SK-N-SH (cell line): ENCODE measurements around the gene GNAS. TPM values are rescaled to one million over a fixed set of nuclear protein-coding genes. Genes with fewer than 3 reads are reported as not detected.

Experiments
- CTCF ChIA-PET: fragments of 300-600, 350-600 bp; formaldehyde crosslinking; extraction: SDS; loops from one replicate; lab custom pipeline; 2021; lab: Yijun Ruan, JAX
- POLR2A ChIA-PET: fragments of 350-600 bp; sonication (Branson Sonifier 250); formaldehyde crosslinking; extraction: SDS; loops from one replicate; lab custom pipeline; 2020; ENCODE audit warnings: antibody characterized with exemption, inconsistent platforms; lab: Yijun Ruan, JAX
- DNase-seq: peaks from one replicate; pipeline ENCODE4 v3.0.0; 2012
- H2AFZ ChIP-seq: fragments of 200-600 bp; sonication (generic); 2 replicates; pipeline ENCODE4 v1.8.1; 2016; ENCODE audit warnings: antibody characterized with exemption, mild to moderate bottlenecking, low read depth
- H3F3A ChIP-seq: fragments of 200-600 bp; sonication (generic); replicated peaks from 2 replicates; pipeline ENCODE3; 2016; ENCODE audit warnings: antibody characterized with exemption, mild to moderate bottlenecking; ENCODE audit not compliant: insufficient read depth
- H3K27ac ChIP-seq, 2 experiments: fragments of 200-500 bp in 1 of 2; fragments of 200-600 bp in 1 of 2; sonication (Bioruptor generic) in 1 of 2; sonication (generic), shearing (Covaris generic) in 1 of 2; 2 replicates each; pipeline versions ENCODE4 v1.5.1 to v1.6.1; 2014 to 2016; ENCODE audit warnings: low read depth in 2 of 2, inconsistent platforms in 1 of 2, low read length in 1 of 2, mild to moderate bottlenecking in 1 of 2, mixed read lengths in 1 of 2
- H3K27me3 ChIP-seq: fragments of 200-600 bp; sonication (generic), shearing (Covaris generic); 2 replicates; pipeline ENCODE4 v1.6.1; 2016; ENCODE audit warnings: mixed run types; ENCODE audit not compliant: insufficient read depth
- H3K36me3 ChIP-seq, 2 experiments: fragments of 200-500 bp in 1 of 2; fragments of 200-600 bp in 1 of 2; sonication (Bioruptor generic) in 1 of 2; sonication (generic) in 1 of 2; replicated peaks in 1 of 2; 2 replicates each; pipeline versions ENCODE3 to v1.5.1; 2014 to 2016; ENCODE audit warnings: low read length in 1 of 2, mild to moderate bottlenecking in 1 of 2; ENCODE audit not compliant: insufficient read depth in 2 of 2, control insufficient read depth in 1 of 2
- H3K4me1 ChIP-seq, 2 experiments: fragments of 200-500 bp in 1 of 2; fragments of 200-600 bp in 1 of 2; sonication (Bioruptor generic) in 1 of 2; sonication (generic), shearing (Covaris generic) in 1 of 2; 2 replicates each; pipeline versions ENCODE4 v1.5.1 to v1.6.1; 2014 to 2016; ENCODE audit warnings: low read depth in 1 of 2, low read length in 1 of 2, mixed run types in 1 of 2; ENCODE audit not compliant: insufficient read depth in 2 of 2, control insufficient read depth in 1 of 2
- H3K4me2 ChIP-seq: fragments of 200-600 bp; sonication (generic), shearing (Covaris generic); 2 replicates; pipeline ENCODE4 v1.6.1; 2017; ENCODE audit warnings: mixed run types
- H3K4me3 ChIP-seq, 2 experiments: fragments of 200-500 bp in 1 of 2; fragments of 200-600 bp in 1 of 2; sonication (Bioruptor generic) in 1 of 2; sonication (generic), shearing (Covaris generic) in 1 of 2; 2 replicates each; pipeline versions ENCODE4 v1.5.1 to v1.8.1; 2014 to 2016; ENCODE audit warnings: low read depth in 2 of 2, inconsistent platforms in 1 of 2, low read length in 1 of 2, mild to moderate bottlenecking in 1 of 2, mixed read lengths in 1 of 2, moderate library complexity in 1 of 2
- H3K79me2 ChIP-seq: fragments of 200-600 bp; sonication (generic); 2 replicates; pipeline ENCODE4 v1.8.1; 2017; ENCODE audit warnings: mild to moderate bottlenecking; ENCODE audit not compliant: insufficient read depth
- H3K9ac ChIP-seq: fragments of 200-600 bp; sonication (generic); 2 replicates; pipeline ENCODE4 v1.6.1; 2017; ENCODE audit warnings: mixed run types
- H3K9me2 ChIP-seq: fragments of 200-600 bp; sonication (generic); 2 replicates; pipeline ENCODE4 v1.6.1; 2017; ENCODE audit warnings: mixed run types
- H3K9me3 ChIP-seq: fragments of 200-600 bp; sonication (generic); 2 replicates; pipeline ENCODE4 v1.6.1; 2017; ENCODE audit warnings: mixed run types, mild to moderate bottlenecking, moderate library complexity
- H4K20me1 ChIP-seq: fragments of 200-600 bp; sonication (generic); 2 replicates; pipeline ENCODE4 v1.6.1; 2017; ENCODE audit warnings: mild to moderate bottlenecking, mixed run types; ENCODE audit not compliant: insufficient read depth
- CTCF ChIP-seq: fragments of 200-600 bp; sonication (generic); IDR thresholded peaks from 2 replicates; pipeline ENCODE4 v1.6.1; 2017; ENCODE audit warnings: antibody characterized with exemption, mild to moderate bottlenecking, moderate library complexity
- ELF1 ChIP-seq: IDR thresholded peaks from 2 replicates; pipeline ENCODE4 v1.4.0; 2012
- FOSL2 ChIP-seq: IDR thresholded peaks from 2 replicates; pipeline ENCODE4 v1.4.0; 2012; ENCODE audit warnings: low read depth, mild to moderate bottlenecking, moderate library complexity, borderline replicate concordance
- JUND ChIP-seq: IDR thresholded peaks from 2 replicates; pipeline ENCODE4 v1.4.0; 2012
- MEF2A ChIP-seq: IDR thresholded peaks from 2 replicates; pipeline ENCODE4 v1.4.0; 2012; ENCODE audit warnings: low read depth, borderline replicate concordance
- NRF1 ChIP-seq: IDR thresholded peaks from 2 replicates; pipeline ENCODE4 v1.6.1; 2012; ENCODE audit warnings: low read depth, mild to moderate bottlenecking, low read length
- PBX3 ChIP-seq: IDR thresholded peaks from 2 replicates; pipeline ENCODE4; 2012
- POLR2AphosphoS5 ChIP-seq: IDR thresholded peaks from 2 replicates; pipeline ENCODE4 v1.6.1; 2012; ENCODE audit warnings: low read depth, low read length
- REST ChIP-seq: IDR thresholded peaks from 2 replicates; pipeline ENCODE4 v1.6.1; 2012; ENCODE audit warnings: mild to moderate bottlenecking, low read depth, low read length, moderate library complexity
- RFX5 ChIP-seq: IDR thresholded peaks from 2 replicates; pipeline ENCODE4 v1.6.1; 2012; ENCODE audit warnings: mild to moderate bottlenecking, improper control_type of control experiment, low read length
- TAF1 ChIP-seq: IDR thresholded peaks from 2 replicates; pipeline ENCODE4 v1.6.1; 2012; ENCODE audit warnings: low read depth, mild to moderate bottlenecking, low read length, moderate library complexity, borderline replicate concordance
- USF2 ChIP-seq: fragments of 150-350 bp; IDR thresholded peaks from 2 replicates; pipeline ENCODE4 v1.6.1; 2017; ENCODE audit warnings: antibody characterized with exemption, low read length, low read depth, borderline replicate concordance
- ZBTB33 ChIP-seq: IDR thresholded peaks from 2 replicates; pipeline ENCODE4 v1.4.0; 2012; ENCODE audit warnings: low read depth, borderline replicate concordance
- WGBS: methylation state at CpG from one replicate; pipeline ENCODE4 v1.1.6; 2017; ENCODE audit warnings: low lambda C conversion rate; 5-methylcytosine and 5-hydroxymethylcytosine counted together
- polyA plus RNA-seq, 3 experiments: library from polyadenylated mRNA; depleted of rRNA; stranded (reverse); fragments of >200 nt; gene quantifications; 2 replicates each; pipeline ENCODE4 v1.2.3, GENCODE V29; 2012

The GNAS gene
- polyA plus RNA-seq, 1 of the 3 experiments (the other 2 are of a cell fraction): 1,562 TPM

- peaks cover 6% of the 10 kb centered on the region; the same call in 1 of the 2 replicates for H3K79me2 ChIP-seq
- H3K9me3 ChIP-seq: no peaks in the 10 kb centered on the region
- no peak overlapping the region for H3K27ac ChIP-seq
- 74% methylated on average over 3 of the region's 3 CpGs for WGBS
- no peak overlapping the region for H3K4me3 ChIP-seq
- CTCF ChIA-PET: no interaction called here
- H3K36me3 ChIP-seq: peaks cover 0 to 9% of the 10 kb centered on the region in 2 experiments
- peaks cover 3 to 23% of the 10 kb centered on the region in 2 experiments; a peak in 3 of 4 replicates for H3K4me1 ChIP-seq
- H3K9ac ChIP-seq: no peak overlapping the region
- DNase-seq: no peak
- no peak overlapping the region for H2AFZ ChIP-seq
- peaks cover 3% of the 10 kb centered on the region for H3F3A ChIP-seq
- H3K4me2 ChIP-seq: no peak overlapping the region
- no peaks in the 10 kb centered on the region for H4K20me1 ChIP-seq
- no peaks in the 10 kb centered on the region for H3K9me2 ChIP-seq
- POLR2A ChIA-PET: no interaction called here
- no peaks in the 10 kb centered on the region for H3K27me3 ChIP-seq
- TF ChIP-seq TAF1 (no peak), CTCF (no peak), ZBTB33 (no peak), MEF2A (no peak), RFX5 (no peak), POLR2AphosphoS5 (no peak), FOSL2 (no peak), USF2 (no peak), JUND (no peak), NRF1 (no peak), ELF1 (no peak)
Observed at GRCh38 chr20:58884966-58885365, 32.5 kb downstream of the GNAS start.

GRCh38 chr20:58886546-58886945, 34.0 kb downstream of the GNAS start:
- Histone ChIP-seq H3K27me3 (no peaks in the 10 kb centered on the region), H3K9ac (no peak overlapping the region), H3K4me3 (no peak overlapping the region), H3F3A (peaks cover 7% of the 10 kb centered on the region), H2AFZ (no peak overlapping the region), H3K9me3 (no peaks in the 10 kb centered on the region), H3K4me2 (no peak overlapping the region), H4K20me1 (no peaks in the 10 kb centered on the region), H3K36me3 (peaks cover 0 to 9% of the 10 kb centered on the region in 2 experiments), H3K9me2 (no peaks in the 10 kb centered on the region), H3K4me1 (peaks cover 3 to 17% of the 10 kb centered on the region in 2 experiments; a peak in 3 of 4 replicates), H3K79me2 (peaks cover 13% of the 10 kb centered on the region; the same call in 1 of the 2 replicates), H3K27ac (no peak overlapping the region)
- CTCF ChIA-PET: interaction anchor here (1.0 to 1.8 kb wide), 3 partner anchors 16 to 569 kb away, joined by 3 to 5 read pairs (median 4); no protein-coding TSS in a partner anchor
- TF ChIP-seq PBX3: no peak
- TF ChIP-seq REST: no peak
- TF ChIP-seq ELF1: no peak
- POLR2A ChIA-PET: no interaction called here
- no peak for DNase-seq
